Measurements from ENCODE around the gene OTOP3.

The OTOP3 gene

DNA sequence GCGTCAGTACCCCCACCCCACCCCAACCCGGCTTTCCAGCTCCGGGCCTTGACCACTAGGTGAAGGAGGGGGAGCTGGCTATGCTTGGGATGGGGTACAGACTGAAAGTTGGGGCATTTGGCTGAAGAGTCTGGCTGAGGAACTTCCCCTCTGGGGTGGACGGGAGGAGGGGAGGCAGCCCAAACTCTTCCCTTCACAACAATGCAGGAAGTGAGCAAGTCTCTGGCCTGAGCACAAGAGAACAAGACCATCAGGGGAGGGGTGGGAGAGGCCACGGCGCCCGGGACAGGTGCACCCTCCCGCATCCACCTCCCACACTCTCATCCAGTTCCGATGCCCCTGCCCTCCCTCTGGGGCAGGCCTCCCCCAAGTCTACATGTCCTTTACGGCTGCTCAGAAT, 18.3 kb upstream of the OTOP3 start:
- DNase-seq, result no peak

DNA sequence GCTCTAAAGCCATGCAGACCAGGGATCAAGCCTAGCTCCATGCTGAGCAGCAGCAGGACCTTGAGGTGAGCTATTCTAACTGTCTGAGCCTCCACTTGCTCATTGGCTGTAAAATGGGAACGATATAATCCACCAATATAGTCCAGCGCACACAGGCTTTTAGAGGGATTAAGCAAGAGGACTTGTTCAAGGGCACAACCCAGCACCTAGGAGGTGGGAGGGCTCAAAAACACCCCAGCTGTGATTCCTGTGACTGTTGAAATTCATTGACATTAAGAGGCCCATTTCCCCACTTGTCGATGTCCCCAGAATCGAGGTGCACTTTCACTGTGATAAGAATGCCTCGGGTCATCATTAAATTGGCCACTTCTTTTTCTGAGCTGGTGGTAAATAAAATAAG, 16.8 kb upstream of the OTOP3 start:
- DNase-seq, result no peak

DNA sequence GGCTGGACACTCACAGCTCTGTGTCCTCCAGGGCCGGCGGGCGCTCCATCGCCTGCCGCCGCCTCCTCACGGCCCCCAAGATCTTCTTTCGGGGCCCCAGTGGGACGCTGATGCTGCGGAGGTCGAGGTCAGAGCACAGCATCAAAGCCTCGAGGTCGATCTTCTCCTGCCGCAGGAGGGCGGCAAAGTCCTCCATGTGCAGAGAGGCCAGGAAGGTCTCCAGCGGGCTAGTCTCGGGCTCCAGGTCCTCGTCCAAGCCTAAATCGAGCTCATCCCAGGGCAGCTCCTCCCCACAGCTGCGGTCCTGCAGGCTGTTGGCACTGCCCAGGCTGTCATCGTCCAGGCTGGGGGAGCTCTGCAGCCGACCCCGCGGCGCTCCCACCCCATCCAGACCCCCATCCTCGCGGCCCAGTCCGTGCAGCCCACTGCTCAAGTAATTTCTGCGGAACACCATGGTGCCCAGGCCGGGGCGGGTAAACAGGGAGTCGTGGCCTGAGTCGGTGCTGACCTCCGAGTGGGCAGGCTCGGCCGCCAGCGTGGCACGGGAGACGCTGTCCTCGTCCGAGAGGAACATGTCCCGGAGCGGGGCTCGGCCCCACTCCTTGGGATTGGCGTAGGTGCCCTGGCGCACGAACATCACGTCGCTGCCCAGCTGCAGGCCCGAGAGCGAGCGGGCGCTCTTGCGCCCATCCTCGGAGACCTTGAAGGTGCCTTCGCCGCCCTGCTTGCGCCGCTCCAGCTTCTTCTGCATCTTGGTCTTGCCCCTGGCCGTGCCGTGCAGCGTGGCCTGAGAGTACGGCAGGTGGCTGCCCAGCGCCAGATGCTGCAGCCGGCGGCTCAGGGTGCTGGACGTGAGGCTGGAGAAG, 16.0 kb upstream of the OTOP3 start:
- no peak for DNase-seq

DNA sequence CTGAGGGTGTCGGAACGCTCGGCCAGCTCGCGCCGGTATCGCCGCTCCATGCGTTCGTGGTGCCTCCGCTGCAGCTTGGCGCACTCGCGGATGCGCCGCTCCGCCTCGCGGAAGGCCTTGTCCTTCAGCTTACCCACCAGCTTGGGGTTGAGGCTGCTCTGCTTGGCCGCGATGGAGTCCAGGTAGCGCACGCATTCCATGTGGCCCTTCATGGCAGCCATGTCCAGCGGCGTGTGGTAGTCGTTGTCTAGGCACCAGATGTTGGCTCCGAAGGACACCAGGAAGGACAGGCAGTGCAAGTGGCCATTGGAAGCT, 15.4 kb upstream of the OTOP3 start:
- no peak for DNase-seq

DNA sequence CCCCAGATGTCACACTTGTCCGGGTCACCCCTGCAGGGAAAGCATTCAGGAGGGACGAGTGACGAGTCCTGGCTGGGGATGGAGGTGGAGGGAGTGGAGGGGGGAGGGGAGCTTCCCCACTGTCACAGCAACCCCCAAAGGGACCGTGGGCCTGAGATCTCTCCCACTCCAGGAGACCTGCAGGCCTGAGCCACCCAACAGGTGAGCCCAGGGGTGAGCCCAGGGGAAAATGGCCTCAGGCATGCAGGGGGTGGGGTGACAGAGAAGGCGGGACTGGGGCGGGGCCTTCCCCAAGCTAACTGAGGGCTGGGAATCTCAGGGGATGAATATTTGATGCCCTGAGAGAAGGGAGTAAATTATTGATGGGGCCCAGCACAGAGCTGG, 15.1 kb upstream of the OTOP3 start:
- DNase-seq, result no peak

DNA sequence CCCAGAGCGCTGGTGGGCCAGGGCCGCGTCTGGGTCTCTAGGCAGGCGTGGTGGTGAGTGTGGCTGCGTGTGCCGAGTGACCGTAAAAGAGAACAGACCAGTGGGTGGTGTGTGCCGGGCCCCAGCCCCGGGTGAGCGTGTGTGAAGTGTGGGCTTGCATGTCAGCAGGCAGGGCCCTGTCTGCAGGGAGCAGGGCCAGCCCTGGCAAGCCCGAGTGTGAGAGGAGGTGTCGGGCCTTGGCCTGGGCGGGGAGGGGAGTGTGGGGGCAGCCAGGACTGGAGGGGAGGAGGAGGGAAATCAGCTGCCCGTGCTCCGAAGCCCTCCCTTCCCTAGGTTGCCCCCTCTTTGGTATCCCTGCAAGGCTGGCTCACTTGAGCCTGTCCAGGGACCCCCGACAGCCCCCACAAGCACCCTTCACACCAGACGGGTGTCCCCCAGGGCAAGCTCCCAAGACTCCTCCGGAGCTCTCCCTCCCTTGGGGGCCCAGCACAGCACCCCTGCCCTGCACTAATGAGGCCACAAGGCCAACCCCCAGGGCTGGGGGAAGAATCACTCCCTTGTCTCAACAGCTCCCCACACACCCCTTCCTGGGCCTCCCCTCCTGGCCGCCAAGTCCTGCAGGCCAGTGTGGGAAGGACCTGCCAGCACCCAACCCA, 14.5 kb upstream of the OTOP3 start:
- DNase-seq, result no peak

DNA sequence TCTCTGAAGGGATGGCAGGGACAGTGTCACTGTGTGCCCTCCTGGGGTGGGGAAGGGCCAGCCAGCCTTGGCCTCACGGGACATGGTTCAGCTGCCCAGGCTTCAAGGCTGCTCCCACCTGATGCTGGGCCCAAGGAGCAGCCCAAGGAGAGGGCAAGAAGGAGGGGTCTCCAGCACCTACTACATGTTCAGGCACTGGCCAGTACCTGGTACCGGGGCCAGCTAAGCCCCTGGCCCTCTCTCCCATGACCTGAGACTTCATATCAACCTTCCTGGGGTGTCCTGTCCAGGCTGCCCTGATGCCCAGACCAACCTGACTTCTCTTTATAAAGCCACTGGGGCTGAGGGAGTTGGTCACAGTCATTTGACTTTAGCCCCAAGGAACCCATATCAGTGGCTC, 13.9 kb upstream of the OTOP3 start:
- no peak for DNase-seq

DNA sequence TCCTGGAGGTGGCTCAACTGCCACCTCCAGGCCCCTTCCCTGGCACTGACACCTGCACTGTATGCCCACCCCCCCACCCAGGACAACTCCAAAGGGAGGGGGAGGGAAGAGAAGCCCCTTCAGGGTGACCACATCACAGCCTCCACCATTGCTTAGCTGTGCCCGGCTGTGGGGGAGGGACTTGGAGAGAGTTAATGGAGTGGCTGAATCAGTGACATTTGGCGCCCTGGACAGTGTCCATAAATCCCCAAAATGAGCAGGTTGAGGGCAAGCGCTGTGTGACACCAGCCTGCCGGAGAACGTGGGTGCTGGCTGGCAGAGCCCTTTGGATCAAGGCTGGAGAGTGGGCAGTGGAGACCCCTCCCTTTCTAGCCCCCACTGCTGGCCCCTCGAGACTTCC, 13.5 kb upstream of the OTOP3 start:
- no peak for DNase-seq

DNA sequence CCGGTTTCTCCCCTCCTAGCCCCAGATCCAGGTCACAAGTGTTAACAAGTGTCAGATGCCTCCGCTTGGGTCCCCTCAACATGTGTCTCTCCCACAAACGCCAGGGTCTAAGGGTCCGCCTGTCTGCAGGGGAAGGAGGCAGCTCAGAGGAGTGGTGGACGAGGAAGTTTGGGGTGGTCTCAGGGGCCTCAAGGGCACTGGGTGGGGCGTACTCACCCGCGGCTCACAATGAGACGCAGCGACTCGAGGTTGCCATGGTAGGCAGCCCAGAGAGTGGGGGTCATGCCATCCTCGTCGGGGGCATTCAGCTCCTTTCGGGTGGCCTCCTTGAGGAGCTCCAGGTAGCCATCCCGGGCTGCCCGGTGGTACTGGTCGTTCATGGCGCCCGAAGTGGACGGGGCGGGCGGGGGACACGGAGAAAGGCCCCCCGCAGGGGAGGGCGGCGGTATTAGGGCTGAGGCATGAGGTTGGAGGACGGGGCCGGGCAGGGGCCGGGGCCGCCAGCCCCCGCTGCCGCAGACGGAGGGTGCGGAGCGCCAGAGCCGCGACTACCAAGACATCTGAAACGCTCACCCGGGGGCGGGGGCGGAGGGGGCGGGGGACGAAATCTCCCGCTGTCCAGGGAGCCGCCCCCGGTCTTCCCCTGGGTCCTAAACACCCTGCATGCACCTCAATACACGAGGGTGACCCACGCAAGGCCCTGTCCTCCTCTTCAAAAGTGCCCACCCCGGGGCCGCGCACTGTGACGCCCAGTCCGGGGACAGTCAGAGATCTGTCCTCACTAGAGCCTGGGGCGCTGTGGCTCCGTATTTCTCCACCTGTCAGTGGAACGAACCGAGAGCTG, 12.8 kb upstream of the OTOP3 start, which contains the start of gene USH1G:
Gene USH1G (minus strand): TSS at position 562 of the 844 bp plus-strand sequence. CDS start 182 bp downstream, at position 380.
- DNase-seq, result peak; percentile 3

DNA sequence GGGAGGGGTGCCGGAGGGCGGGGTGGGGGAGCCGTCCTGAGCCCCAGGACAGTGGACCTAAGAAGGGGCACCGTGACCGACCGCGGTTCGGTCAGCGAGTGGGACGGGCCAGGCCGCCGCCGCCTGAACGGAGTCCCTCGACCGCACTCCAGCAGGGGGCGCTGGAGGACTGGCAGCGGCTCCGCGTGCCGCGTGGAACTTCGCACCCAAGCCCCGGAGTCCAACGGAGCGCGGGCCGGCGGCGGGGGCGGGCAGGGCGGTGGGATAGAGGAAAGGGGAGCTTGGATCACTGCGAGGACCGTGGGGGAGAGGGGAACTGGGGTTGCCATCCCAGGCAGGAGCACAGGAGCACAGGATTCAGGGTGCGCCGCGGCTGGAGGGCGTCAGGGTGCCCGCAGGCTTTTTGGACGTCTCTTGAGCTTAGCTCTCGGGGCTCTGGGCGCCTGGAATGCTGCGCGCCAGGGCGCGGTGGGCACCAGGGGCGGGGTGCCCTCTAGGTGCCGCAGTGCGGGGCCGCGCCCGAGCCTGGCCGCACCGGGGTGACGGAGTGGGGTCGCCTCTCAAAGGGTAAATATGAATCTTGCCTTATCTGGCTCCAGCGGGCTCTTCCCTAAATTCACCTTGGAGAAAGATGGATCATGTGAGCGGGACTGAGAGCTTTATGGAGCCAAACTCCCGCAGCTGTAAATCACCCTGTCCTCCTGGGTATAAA, 12.0 kb upstream of the OTOP3 start:
- peak; percentile 48 for DNase-seq

DNA sequence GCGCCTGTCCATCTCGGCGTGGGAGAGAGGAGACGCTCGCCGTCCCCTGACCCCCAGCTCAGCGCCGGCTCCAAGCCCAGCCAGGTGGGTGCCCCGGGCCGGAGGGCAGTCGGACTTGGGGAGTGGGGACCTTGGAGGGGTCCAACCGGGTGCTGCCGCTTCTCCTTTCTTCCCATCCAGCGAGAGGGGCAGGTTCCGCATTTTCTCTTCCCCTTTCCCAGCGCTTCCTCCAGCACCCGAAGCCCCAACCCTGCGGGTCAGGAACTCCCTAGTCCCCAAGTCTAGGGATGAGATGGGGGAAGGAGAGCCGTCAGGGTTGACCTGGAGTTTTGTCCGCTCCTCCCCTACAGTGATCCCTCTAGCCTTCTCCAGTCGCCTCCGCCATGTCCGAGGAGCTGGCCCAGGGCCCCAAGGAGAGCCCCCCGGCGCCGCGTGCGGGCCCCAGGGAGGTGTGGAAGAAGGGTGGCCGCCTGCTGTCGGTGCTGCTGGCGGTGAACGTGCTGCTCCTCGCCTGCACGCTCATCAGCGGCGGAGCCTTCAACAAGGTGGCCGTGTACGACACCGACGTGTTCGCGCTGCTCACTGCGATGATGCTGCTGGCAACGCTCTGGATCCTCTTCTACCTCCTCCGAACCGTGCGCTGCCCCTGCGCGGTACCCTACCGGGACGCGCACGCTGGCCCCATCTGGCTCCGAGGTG, 11.3 kb upstream of the OTOP3 start, which contains the start of gene OTOP2:
Gene OTOP2 (plus strand): TSS at position 24 of the 699 bp plus-strand sequence. CDS start 360 bp downstream, at position 384.
- no peak for DNase-seq

DNA sequence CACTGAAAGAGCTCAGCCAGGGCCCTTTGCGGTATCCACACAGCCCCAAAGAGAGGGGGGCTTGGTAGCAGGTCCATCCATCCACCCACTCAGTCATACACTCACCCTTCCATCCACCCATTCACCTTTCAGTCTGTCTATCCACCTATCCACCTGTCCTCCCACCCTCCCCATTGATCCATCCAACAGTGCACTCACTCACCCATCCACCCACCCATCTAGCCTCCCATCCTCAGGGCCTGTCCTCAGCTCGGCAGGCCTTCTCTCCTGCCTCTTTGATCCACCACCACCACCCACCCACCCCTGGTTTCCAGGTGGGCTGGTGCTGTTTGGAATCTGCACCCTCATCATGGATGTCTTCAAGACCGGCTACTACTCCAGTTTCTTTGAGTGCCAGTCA, 10.5 kb upstream of the OTOP3 start:
- no peak for DNase-seq

DNA sequence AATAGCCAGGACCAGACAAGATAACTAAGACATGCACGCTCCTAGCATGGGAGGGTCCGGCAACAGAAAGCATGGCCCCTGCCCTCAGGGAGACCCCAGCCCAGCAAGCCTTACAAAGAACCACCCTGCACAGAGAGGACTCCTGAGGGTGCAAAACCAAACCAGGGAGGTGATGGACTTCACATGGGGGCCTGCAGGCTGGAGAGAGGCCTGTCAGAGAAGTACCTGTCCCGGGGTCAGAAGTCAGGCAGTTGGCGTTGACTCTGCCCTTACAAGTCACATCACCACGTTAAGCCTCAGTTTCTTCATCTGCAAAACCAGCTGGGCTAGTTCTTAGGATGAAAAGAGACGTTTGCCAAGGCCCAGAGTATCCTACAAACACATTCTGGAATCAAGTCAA, 6.9 kb upstream of the OTOP3 start:
- DNase-seq, result no peak

DNA sequence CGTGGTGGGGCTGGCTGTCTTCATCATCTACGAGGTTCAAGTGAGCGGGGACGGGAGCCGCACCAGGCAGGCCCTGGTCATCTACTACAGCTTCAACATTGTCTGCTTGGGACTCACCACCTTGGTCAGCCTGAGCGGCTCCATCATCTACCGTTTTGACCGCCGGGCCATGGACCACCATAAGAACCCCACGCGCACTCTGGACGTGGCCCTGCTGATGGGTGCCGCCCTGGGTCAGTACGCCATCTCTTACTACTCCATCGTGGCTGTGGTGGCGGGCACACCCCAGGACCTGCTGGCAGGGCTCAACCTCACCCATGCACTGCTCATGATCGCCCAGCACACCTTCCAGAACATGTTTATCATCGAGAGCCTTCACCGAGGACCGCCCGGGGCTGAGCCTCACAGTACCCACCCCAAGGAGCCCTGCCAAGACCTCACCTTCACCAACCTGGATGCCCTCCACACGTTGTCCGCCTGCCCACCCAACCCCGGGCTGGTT, 5.1 kb upstream of the OTOP3 start:
- no peak for DNase-seq

DNA sequence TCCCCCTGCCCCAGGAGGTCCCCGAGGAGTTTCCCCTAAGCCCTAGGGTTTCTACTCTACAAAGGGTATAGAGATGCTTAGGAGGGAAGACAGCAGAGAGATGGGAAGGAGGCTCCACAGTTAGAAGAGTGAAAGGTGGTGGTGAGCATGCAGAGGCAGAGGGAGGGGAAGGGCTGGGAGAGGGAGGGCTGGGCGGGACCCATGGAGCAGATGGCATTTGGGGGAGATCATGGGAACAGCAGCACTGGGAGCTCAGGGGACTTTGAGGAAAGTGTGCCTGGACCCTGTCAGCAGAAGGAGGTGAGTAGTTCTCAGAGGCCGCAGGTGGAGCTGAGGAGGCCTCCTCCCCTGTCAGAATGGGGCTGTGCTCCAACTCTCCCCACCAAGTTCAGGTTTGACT, 650 bp upstream of the OTOP3 start:
- DNase-seq, result no peak

DNA sequence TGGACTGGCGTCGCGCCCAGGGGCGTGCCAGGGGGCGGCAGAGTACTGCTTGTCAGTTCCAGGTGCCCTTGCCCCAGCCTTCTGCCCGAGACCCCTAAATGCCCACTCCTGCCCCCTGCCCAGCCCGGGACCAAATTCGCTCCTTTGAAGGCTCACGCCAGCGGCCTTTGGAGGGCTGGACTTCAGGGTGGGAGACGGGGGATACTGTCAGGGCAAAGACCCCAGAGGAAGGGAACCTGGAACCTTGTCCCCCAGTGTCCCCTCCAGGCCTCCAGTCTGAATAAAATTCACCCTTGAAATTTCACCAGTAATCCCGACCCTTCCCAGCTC, 737 bp downstream of the OTOP3 start:
- DNase-seq, result no peak

DNA sequence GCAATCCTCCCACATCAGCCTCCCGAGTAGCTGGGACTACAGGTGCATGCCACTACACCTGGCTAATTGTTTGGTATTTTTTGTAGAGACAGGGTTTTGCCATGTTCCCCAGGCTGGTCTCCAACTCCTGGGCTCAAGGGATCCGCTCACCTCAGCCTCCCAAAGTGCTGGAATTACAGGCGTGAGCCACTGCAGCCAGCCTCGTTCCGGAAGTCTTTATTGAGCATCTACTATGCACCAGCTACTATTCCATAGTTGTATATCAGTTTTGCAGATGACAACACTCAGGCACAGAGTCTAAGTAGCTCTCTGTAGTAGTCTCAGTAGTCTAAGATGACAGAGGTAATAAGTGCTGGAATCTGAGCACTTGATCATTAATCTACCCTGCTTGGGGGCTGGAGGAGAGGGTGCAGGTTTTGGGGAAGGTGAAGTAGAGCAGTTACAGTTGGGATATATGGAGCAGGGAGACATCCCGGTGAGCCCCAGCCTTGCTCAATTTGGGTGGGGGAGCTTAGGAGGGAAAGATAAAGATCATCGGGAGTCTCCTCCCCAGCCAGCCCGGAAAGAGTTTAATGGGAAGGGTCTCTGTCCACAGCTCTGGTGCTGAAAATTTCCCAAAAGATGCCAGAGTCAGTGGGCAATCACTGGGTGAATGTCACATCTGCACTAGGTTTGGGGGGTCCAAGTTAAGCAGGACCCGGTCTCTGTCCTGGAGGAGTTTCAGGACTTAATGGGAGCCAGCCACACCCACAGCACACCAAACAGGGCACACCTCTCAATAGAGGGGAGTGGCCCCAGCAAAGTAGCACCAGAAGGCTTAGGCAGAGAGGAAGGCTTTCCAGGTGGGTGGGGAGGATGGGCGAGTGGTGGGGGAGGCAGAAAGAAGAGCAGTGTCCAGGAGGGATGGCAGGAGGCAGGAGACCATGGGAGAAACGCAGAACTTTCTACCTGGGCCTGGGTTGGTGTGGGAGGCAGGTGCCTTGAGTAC, 1.7 kb downstream of the OTOP3 start:
- no peak for DNase-seq

DNA sequence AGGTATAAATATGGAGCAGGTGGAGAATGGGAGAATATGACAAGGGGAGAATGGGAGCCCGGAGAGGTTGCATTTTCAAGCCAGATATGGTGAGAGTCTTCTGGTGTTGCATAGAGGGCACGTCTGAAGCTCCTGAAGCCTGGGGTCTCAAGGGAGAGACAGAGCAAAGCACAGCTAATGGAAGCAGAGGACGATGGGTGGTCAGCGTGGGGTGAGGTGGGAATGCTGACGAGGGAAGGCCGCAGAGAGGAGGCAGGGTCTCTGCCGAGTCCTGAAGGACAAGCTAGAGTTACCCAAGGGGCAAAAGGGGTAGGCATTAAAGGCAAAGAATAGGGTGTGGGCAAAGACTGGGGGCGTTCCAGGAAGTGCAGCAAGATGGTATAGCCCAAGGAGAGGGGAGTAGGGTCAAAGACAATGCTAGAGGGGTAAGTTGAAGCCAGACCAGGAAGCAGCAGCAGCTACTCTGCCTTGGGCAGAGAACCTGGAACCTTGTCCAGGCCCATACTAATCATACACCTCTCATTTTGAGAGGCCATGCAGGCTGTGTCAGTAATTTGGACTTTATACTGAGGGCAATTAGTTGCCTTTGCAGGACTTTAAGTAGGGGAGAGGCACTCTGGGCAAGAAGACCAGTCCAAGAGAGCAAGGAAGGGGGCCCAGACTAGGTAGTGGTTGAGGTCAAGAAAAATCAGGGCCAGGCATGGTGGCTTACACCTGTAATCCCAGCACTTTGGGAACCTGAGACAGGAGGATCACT, 2.7 kb downstream of the OTOP3 start:
- no peak for DNase-seq

DNA sequence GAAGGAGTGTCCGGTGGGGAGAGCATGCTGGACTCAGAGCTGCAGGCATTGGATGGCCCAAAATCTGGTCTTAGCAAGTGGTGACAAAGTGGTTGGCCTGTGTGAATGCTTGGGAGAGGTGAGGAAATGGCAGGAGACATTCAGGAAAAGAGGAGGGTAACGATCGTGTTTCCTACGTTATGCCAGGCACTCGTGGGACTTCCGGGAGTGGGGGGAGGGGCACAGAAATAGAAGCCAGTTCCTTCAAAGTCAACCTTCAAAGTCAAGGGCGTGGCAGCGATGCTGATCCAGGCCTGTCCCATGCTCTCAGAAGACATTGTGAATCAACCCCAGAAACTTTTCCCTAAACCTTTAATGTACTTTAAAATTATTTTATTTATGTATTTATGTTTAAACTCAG, 3.8 kb downstream of the OTOP3 start:
- DNase-seq, result no peak

DNA sequence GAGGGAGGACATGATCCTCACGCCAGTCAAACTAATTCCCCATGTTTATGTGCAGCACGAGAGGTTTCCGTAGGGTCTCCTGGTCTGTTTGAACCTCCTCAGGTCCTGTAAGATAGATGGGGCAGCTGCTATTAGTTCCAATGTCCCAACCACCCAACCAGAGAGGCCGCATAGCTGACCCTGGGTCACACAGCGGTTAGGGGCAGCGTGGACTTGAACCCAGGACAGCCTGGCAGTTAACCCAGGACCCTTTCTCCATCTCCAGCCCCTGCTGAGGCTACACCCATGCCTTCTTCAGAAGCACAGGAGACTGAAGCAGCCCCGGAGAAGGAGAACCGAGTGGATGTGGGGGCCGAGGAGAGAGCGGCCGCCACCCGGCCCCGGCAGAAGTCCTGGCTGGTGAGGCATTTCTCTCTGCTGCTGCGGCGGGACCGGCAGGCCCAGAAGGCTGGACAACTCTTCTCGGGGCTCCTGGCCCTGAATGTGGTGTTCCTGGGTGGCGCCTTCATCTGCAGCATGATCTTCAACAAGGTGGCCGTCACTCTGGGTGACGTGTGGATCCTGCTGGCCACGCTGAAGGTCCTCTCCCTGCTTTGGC, 5.5 kb downstream of the OTOP3 start:
- DNase-seq, result no peak
